HUES6 (cell line): ENCODE data around the gene MSI2.

Source experiments
- H3K27ac ChIP-seq: 2 replicates; pipeline ENCODE4 v1.7.0; 2013; ENCODE audit warnings: low read depth, mild to moderate bottlenecking, low read length, inconsistent platforms
- H3K27me3 ChIP-seq: 2 replicates; pipeline ENCODE4 v1.6.1; 2013; ENCODE audit warnings: low read length; ENCODE audit not compliant: control insufficient read depth, insufficient read depth
- H3K36me3 ChIP-seq: 2 replicates; pipeline ENCODE4 v1.6.1; 2013; ENCODE audit warnings: low read length; ENCODE audit not compliant: control insufficient read depth, insufficient read depth
- H3K4me1 ChIP-seq: 2 replicates; pipeline ENCODE4 v1.6.1; 2013; ENCODE audit warnings: low read length; ENCODE audit not compliant: control insufficient read depth, insufficient read depth
- H3K4me3 ChIP-seq: 2 replicates; pipeline ENCODE4 v1.5.1; 2013; ENCODE audit warnings: low read depth, low read length
- H3K9ac ChIP-seq: one replicate; pipeline ENCODE4 v1.6.1; 2013; ENCODE audit warnings: mild to moderate bottlenecking, low read length
- H3K9me3 ChIP-seq: 2 replicates; pipeline ENCODE4 v1.6.1; 2013; ENCODE audit warnings: low read depth, low read length; ENCODE audit not compliant: control insufficient read depth, insufficient read depth

Gene MSI2

DNA sequence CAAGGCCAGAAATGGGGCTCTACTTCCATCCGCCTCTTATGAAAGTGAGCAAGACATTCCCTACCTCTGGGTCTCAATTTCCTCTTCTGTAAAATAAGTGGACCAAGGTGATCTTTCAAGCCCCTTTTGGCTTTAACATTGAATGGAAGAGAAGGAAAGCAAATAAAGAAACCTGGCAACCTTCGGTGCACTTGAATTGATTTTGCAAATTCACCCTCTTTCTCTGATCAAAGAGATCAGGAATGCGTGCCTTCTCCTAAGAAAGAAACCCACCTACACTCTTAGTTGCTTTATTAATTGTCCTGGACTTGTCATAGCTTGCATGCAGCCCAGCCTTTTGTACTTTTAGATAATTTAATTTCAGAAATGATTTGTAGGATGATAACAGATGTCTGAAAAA, 3.0 kb downstream of the MSI2 start:
- Histone ChIP-seq H3K27ac (peak overlapping the region; percentile 40; the same call in 1 of the 2 replicates), H3K27me3 (peaks cover 12% of the 10 kb centered on the region), H3K36me3 (peaks cover 30% of the 10 kb centered on the region), H3K9ac (peak overlapping the region; percentile 10), H3K4me1 (peaks cover 39% of the 10 kb centered on the region), H3K4me3 (peak overlapping the region; percentile 53), H3K9me3 (no peaks in the 10 kb centered on the region)

DNA sequence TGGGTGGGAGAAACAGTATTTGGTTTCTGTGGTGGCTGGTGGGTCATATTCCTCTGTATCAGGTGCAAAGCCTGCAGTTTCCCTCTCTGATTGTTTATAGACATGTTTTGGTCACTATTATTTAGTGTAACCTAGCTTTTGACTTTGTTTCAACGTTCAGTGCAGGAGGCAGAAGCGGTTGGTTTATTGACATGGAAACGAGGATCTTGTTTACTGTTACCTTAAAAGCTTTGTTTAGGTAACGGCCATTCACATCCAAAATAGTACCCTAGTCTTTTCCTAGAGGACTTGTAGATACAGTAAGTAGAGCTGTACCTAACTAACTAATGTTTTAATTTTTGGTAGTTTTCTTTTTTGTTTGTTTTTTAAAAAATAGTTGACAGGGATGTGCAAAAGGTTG, 3.5 kb downstream of the MSI2 start:
- peak overlapping the region; percentile 53 for H3K4me3 ChIP-seq
- peaks cover 36% of the 10 kb centered on the region for H3K36me3 ChIP-seq
- H3K4me1 ChIP-seq: peaks cover 34% of the 10 kb centered on the region
- no peaks in the 10 kb centered on the region for H3K9me3 ChIP-seq
- peak overlapping the region; percentile 40; the same call in 1 of the 2 replicates for H3K27ac ChIP-seq
- H3K27me3 ChIP-seq: peaks cover 10% of the 10 kb centered on the region
- H3K9ac ChIP-seq: peak overlapping the region; percentile 10

- peaks cover 3% of the 10 kb centered on the region for H3K27me3 ChIP-seq
- peaks cover 42% of the 10 kb centered on the region for H3K36me3 ChIP-seq
- H3K9ac ChIP-seq: no peak overlapping the region
- peaks cover 30% of the 10 kb centered on the region for H3K4me1 ChIP-seq
- no peak overlapping the region for H3K27ac ChIP-seq
- no peaks in the 10 kb centered on the region for H3K9me3 ChIP-seq
- peak overlapping the region; percentile 53 for H3K4me3 ChIP-seq
These were observed 4.2 kb downstream of the MSI2 start for GRCh38 chr17:57260325-57261083.

DNA sequence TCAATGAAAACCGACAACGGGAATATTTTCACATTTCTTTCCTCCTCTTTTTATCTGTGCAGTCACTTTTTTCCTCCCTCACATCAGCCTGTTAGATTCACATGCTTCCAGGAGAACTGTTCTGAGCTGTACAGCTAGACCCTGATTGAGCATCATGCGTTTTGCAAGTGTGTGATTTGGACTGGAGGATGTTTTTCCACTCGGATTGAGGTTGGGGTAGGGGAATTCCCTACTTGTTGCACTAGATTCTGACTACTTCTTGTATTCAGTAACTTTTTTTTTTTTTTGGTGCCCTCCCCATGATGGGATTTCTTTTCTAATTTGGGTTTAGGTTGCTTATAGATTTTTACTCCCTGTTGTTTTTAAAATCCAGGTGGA, 4.8 kb downstream of the MSI2 start:
- no peak overlapping the region for H3K9ac ChIP-seq

GRCh38 chr17:57262557-57262956, 6.2 kb downstream of the MSI2 start:
- Histone ChIP-seq H3K9ac (no peak overlapping the region), H3K4me1 (peaks cover 29% of the 10 kb centered on the region), H3K9me3 (no peaks in the 10 kb centered on the region), H3K27me3 (no peaks in the 10 kb centered on the region), H3K4me3 (no peak overlapping the region), H3K36me3 (peaks cover 59% of the 10 kb centered on the region), H3K27ac (no peak overlapping the region)

More for the DNA sequence above, 4.8 kb downstream of the MSI2 start:
- H3K9me3 ChIP-seq: no peaks in the 10 kb centered on the region
- no peak overlapping the region for H3K27ac ChIP-seq
- peak overlapping the region; percentile 16; the same call in 1 of the 2 replicates for H3K4me3 ChIP-seq
- H3K4me1 ChIP-seq: peaks cover 29% of the 10 kb centered on the region
- peaks cover 48% of the 10 kb centered on the region for H3K36me3 ChIP-seq
- no peaks in the 10 kb centered on the region for H3K27me3 ChIP-seq

DNA sequence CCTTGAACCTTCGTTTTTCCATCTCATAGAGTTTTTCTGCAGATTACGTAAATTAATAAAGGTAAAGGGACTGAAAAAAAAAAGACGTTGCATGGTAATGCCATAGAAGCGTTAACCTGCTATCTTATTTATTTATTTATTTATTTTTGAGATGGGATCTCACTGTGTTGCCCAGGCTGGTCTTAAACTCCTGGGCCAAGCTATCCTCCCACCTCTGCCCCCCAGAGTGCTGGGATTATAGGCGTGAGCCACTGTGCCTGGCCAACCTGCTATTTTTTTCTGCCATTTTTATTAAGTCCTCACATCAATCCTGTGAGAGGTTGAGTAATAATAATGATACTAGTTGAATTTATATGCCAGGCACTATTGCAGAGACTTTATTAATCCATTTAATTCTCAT, 7.9 kb downstream of the MSI2 start:
- no peak overlapping the region for H3K27ac ChIP-seq
- no peak overlapping the region for H3K9ac ChIP-seq
- H3K9me3 ChIP-seq: no peaks in the 10 kb centered on the region
- no peak overlapping the region for H3K4me3 ChIP-seq
- H3K4me1 ChIP-seq: peaks cover 22% of the 10 kb centered on the region
- H3K36me3 ChIP-seq: peaks cover 73% of the 10 kb centered on the region
- no peaks in the 10 kb centered on the region for H3K27me3 ChIP-seq

- H3K36me3 ChIP-seq: peaks cover 78% of the 10 kb centered on the region
- H3K4me3 ChIP-seq: no peak overlapping the region
- H3K9ac ChIP-seq: no peak overlapping the region
- no peak overlapping the region for H3K27ac ChIP-seq
- no peaks in the 10 kb centered on the region for H3K9me3 ChIP-seq
- no peaks in the 10 kb centered on the region for H3K27me3 ChIP-seq
- H3K4me1 ChIP-seq: peaks cover 21% of the 10 kb centered on the region
These were observed 8.5 kb downstream of the MSI2 start for GRCh38 chr17:57264776-57265175.

- Histone ChIP-seq H3K9ac (no peak overlapping the region), H3K4me3 (no peak overlapping the region), H3K27me3 (no peaks in the 10 kb centered on the region), H3K36me3 (peaks cover 72% of the 10 kb centered on the region), H3K27ac (no peak overlapping the region), H3K9me3 (no peaks in the 10 kb centered on the region), H3K4me1 (peaks cover 19% of the 10 kb centered on the region)
These were observed 10.6 kb downstream of the MSI2 start for GRCh38 chr17:57266902-57267311.

GRCh38 chr17:57268181-57268580, 11.9 kb downstream of the MSI2 start:
- Histone ChIP-seq H3K4me1 (peaks cover 19% of the 10 kb centered on the region), H3K9me3 (no peaks in the 10 kb centered on the region), H3K27ac (no peak overlapping the region), H3K27me3 (no peaks in the 10 kb centered on the region), H3K4me3 (no peak overlapping the region), H3K36me3 (peaks cover 69% of the 10 kb centered on the region), H3K9ac (no peak overlapping the region)

GRCh38 chr17:57269052-57269451, 12.7 kb downstream of the MSI2 start:
- no peak overlapping the region for H3K4me3 ChIP-seq

GRCh38 chr17:57269598-57270255, 13.4 kb downstream of the MSI2 start:
- H3K4me3 ChIP-seq: no peak overlapping the region
- no peak overlapping the region for H3K9ac ChIP-seq
- H3K27me3 ChIP-seq: no peaks in the 10 kb centered on the region
- peaks cover 66% of the 10 kb centered on the region for H3K36me3 ChIP-seq
- H3K9me3 ChIP-seq: no peaks in the 10 kb centered on the region
- H3K4me1 ChIP-seq: peaks cover 19% of the 10 kb centered on the region
- H3K27ac ChIP-seq: no peak overlapping the region

More at GRCh38 chr17:57269052-57269451, 12.7 kb downstream of the MSI2 start:
- H3K4me1 ChIP-seq: peaks cover 19% of the 10 kb centered on the region
- no peaks in the 10 kb centered on the region for H3K9me3 ChIP-seq
- peaks cover 65% of the 10 kb centered on the region for H3K36me3 ChIP-seq
- H3K9ac ChIP-seq: no peak overlapping the region
- no peaks in the 10 kb centered on the region for H3K27me3 ChIP-seq
- H3K27ac ChIP-seq: no peak overlapping the region
